HepG2 (cell line): ENCODE data around the gene RARS1. TPM values are rescaled to one million over a fixed set of nuclear protein-coding genes. Genes with fewer than 3 reads are reported as not detected.

Source experiments
- ATAC-seq: fragments of 200-7000 bp; cut with Tn5 transposase; 3 replicates; pipeline ENCODE4 v1.9.1; 2020; ENCODE audit warnings: mild to moderate bottlenecking, moderate library complexity
- BruUV-seq: library from RNA; stranded (reverse); fragments of 400-500 nt; replicated peaks from 2 replicates; lab custom pipeline; 2021; lab: Mats Ljungman, UMichigan
- CTCF ChIA-PET: fragments of 300-600 bp; formaldehyde crosslinking; extraction: SDS; loops from one replicate; lab custom pipeline; 2021; ENCODE audit warnings: low total read pairs, inconsistent platforms, low intra/inter-chr PET ratio; lab: Yijun Ruan, JAX
- POLR2A ChIA-PET: fragments of 350-600 bp; sonication (Branson Sonifier 250); formaldehyde crosslinking; loops from one replicate; lab custom pipeline; 2020; ENCODE audit warnings: antibody characterized with exemption, inconsistent platforms; lab: Yijun Ruan, JAX
- DNase-seq: peaks from one replicate; pipeline ENCODE4 v3.0.0-alpha.2; 2015; ENCODE audit warnings: low spot score
- FAIRE-seq: peaks from 3 replicates; lab custom pipeline; 2011; peaks lifted over from hg19 to GRCh38; lab: Jason Lieb, UNC
- H2AFZ ChIP-seq: one replicate; pipeline ENCODE4 v1.6.1; 2011; ENCODE audit warnings: low read length, inconsistent platforms
- H3K27ac ChIP-seq: fragments of 300-600 bp; 3 replicates; pipeline ENCODE4 v1.8.0; 2011; ENCODE audit warnings: mixed run types, mild to moderate bottlenecking, mixed read lengths, low read length, inconsistent platforms; ENCODE audit not compliant: insufficient read depth; ENCODE audit errors: extremely low read length
- H3K27me3 ChIP-seq, 2 experiments: fragments of 200-600 bp in 1 of 2; 2 replicates in 1 of 2; 3 replicates in 1 of 2; pipeline versions ENCODE4 v1.6.0 to v1.8.0; 2011; ENCODE audit warnings: low read length in 2 of 2, mild to moderate bottlenecking in 2 of 2, moderate library complexity in 2 of 2, inconsistent platforms in 1 of 2; ENCODE audit not compliant: insufficient read depth in 2 of 2, control insufficient read depth in 1 of 2
- H3K36me3 ChIP-seq, 2 experiments: fragments of 200-600 bp in 1 of 2; replicated peaks in 1 of 2; 2 replicates in 1 of 2; 3 replicates in 1 of 2; pipeline versions ENCODE4 v1.5.1 to v1.8.0; 2011; ENCODE audit warnings: low read length in 2 of 2, inconsistent platforms in 1 of 2; ENCODE audit not compliant: insufficient read depth in 2 of 2, control insufficient read depth in 1 of 2
- H3K4me1 ChIP-seq: 2 replicates; pipeline ENCODE4 v1.5.1; 2012; ENCODE audit warnings: low read length, inconsistent platforms; ENCODE audit not compliant: insufficient read depth
- H3K4me2 ChIP-seq: 2 replicates; pipeline ENCODE4 v1.6.0; 2011; ENCODE audit warnings: low read depth, low read length, inconsistent platforms
- H3K4me3 ChIP-seq, 3 experiments: fragments of 200-600 bp in 1 of 3; sonication (generic), shearing (Covaris generic) in 1 of 3; replicated peaks in 1 of 3; 2 replicates each; pipeline ENCODE4 v1.5.1; 2011 to 2016; ENCODE audit warnings: low read length in 3 of 3, inconsistent platforms in 2 of 3, low read depth in 2 of 3, mild to moderate bottlenecking in 2 of 3, control low read depth in 1 of 3, mixed read lengths in 1 of 3; ENCODE audit not compliant: insufficient read depth in 1 of 3
- H3K79me2 ChIP-seq: one replicate; pipeline ENCODE4 v1.6.1; 2011; ENCODE audit warnings: low read length, inconsistent platforms; ENCODE audit not compliant: insufficient read depth
- H3K9ac ChIP-seq: 2 replicates; pipeline ENCODE4 v1.6.0; 2011; ENCODE audit warnings: mild to moderate bottlenecking, low read depth, low read length, inconsistent platforms; ENCODE audit not compliant: insufficient read depth
- H3K9me3 ChIP-seq: 2 replicates; pipeline ENCODE4 v1.5.1; 2012; ENCODE audit warnings: mild to moderate bottlenecking, low read length
- H4K20me1 ChIP-seq: 2 replicates; pipeline ENCODE4 v1.6.0; 2011; ENCODE audit warnings: inconsistent platforms, mild to moderate bottlenecking, low read length, moderate library complexity; ENCODE audit not compliant: insufficient read depth
- ARID4A ChIP-seq: sonication (generic); formaldehyde crosslinking; IDR thresholded peaks from 2 replicates; pipeline ENCODE4 v1.5.0; 2020; ENCODE audit warnings: mild to moderate bottlenecking, missing genetic modification reagents, borderline replicate concordance
- ATF7 ChIP-seq, 2 experiments: fragments of 450-650 bp in 1 of 2; sonication (generic) in 1 of 2; formaldehyde crosslinking in 1 of 2; IDR thresholded peaks; 2 replicates each; pipeline versions ENCODE4 v1.4.0 to v1.6.1; 2016 to 2020; ENCODE audit warnings: antibody characterized with exemption in 1 of 2, mild to moderate bottlenecking in 1 of 2, missing genetic modification reagents in 1 of 2
- GPBP1L1 ChIP-seq: sonication (generic); formaldehyde crosslinking; IDR thresholded peaks from 2 replicates; pipeline ENCODE4 v1.5.0; 2020; ENCODE audit warnings: mild to moderate bottlenecking, missing genetic modification reagents
- KDM2A ChIP-seq: sonication (generic); formaldehyde crosslinking; IDR thresholded peaks from 2 replicates; pipeline ENCODE4 v1.4.0; 2020; ENCODE audit warnings: low read depth, missing genetic modification reagents, borderline replicate concordance
- KMT2B ChIP-seq: IDR thresholded peaks from 2 replicates; pipeline ENCODE4 v1.6.1; 2016; ENCODE audit warnings: missing genetic modification reagents, missing compliant biosample characterization
- REPIN1 ChIP-seq: sonication (generic); formaldehyde crosslinking; IDR thresholded peaks from 2 replicates; pipeline ENCODE4 v1.8.0; 2022; ENCODE audit warnings: missing genetic modification reagents, low read depth, mild to moderate bottlenecking, borderline replicate concordance
- TCF12 ChIP-seq, 2 experiments: fragments of 450-650 bp in 1 of 2; sonication (generic) in 1 of 2; formaldehyde crosslinking in 1 of 2; IDR thresholded peaks; 2 replicates each; pipeline versions ENCODE4 v1.6.1 to v1.8.0; 2017 to 2022; ENCODE audit warnings: antibody characterized with exemption in 1 of 2, mild to moderate bottlenecking in 1 of 2, missing genetic modification reagents in 1 of 2, moderate library complexity in 1 of 2
- ZBTB10 ChIP-seq: sonication (generic); formaldehyde crosslinking; IDR thresholded peaks from 2 replicates; pipeline ENCODE4 v1.4.0; 2020; ENCODE audit warnings: missing genetic modification reagents, borderline replicate concordance
- ZNF33B ChIP-seq: sonication (generic); formaldehyde crosslinking; IDR thresholded peaks from 2 replicates; pipeline ENCODE4 v1.5.1; 2020; ENCODE audit warnings: mild to moderate bottlenecking, missing genetic modification reagents
- WGBS: methylation state at CpG from one replicate; pipeline ENCODE4 v1.1.6; 2017; ENCODE audit warnings: low lambda C conversion rate; 5-methylcytosine and 5-hydroxymethylcytosine counted together
- in situ Hi-C: cut with HindIII; loops from 2 replicates; pipeline ENCODE4 v1.10.0; 2017; ENCODE audit warnings: low pct_unique_long_range_greater_than_20kb; ENCODE audit not compliant: extremely low pct_ligation_motif_present
- intact Hi-C: fragments of 100-400 bp; cut with micrococcal nuclease; formaldehyde crosslinking; loops from one replicate; pipeline ENCODE4 v1.10.0; 2022; ENCODE audit not compliant: unreplicated experiment
- polyA plus RNA-seq, 8 experiments: library from polyadenylated mRNA; depleted of rRNA in 3 of 8; stranded (reverse) in 7 of 8; unstranded in 1 of 8; fragments of >200 nt; fragmentation: Illumina TruSeq in 4 of 8; extraction: Trizol in 4 of 8; gene quantifications; 2 replicates each; pipeline versions ENCODE4 v1.2.1 to v1.2.3, GENCODE V29; 2011 to 2016; ENCODE audit warnings: low read depth in 4 of 8, missing spikeins in 1 of 8, mixed read lengths in 1 of 8; ENCODE audit not compliant: insufficient read depth in 1 of 8
- total RNA-seq, 5 experiments: library from RNA; depleted of rRNA; stranded (reverse); fragments of >200 nt; fragmentation: Illumina TruSeq; extraction: Trizol; gene quantifications; 2 replicates each; pipeline ENCODE4 v1.2.3, GENCODE V29; 2016; ENCODE audit warnings: low read depth in 1 of 5

The RARS1 gene
- total and polyA plus RNA-seq, 2 of the 13 experiments (the other 11 are each of a cell fraction or from before 2014, with no cell fraction given) = 54.6 to 170 TPM

GRCh38 chr5:168449166-168449565, 37.1 kb upstream of the RARS1 start (continued):
- TF ChIP-seq ARID4A (CRISPR knock-in tag) (no peak), ATF7 (IDR thresholded peaks at IDR 0.05) (no peak), ATF7 (CRISPR knock-in tag; IDR thresholded peaks at IDR 0.05) (no peak), REPIN1 (CRISPR knock-in tag) (no peak)

- 98% methylated on average over 3 of the region's 3 CpGs for WGBS
- H3K4me3 ChIP-seq = no peak overlapping the region
- H3K79me2 ChIP-seq = no peaks in the 10 kb centered on the region
- intact Hi-C loops = no loop called here
- no peak overlapping the region for H2AFZ ChIP-seq
- BruUV-seq = no TSS peak
- no peaks in the 10 kb centered on the region for H4K20me1 ChIP-seq
- ATAC-seq (no peak), DNase-seq (no peak), FAIRE-seq (no peak)
- no peaks in the 10 kb centered on the region for H3K4me1 ChIP-seq
- no peak overlapping the region for H3K4me2 ChIP-seq
- H3K27ac ChIP-seq = no peak overlapping the region
- TF ChIP-seq KDM2A (CRISPR knock-in tag) (no peak), TCF12 (IDR thresholded peaks at IDR 0.05) (no peak), TCF12 (CRISPR knock-in tag; IDR thresholded peaks at IDR 0.05) (no peak), GPBP1L1 (CRISPR knock-in tag) (no peak), ZNF33B (no peak), KMT2B (CRISPR knock-in tag) (no peak), ZBTB10 (no peak)
- POLR2A ChIA-PET = no interaction called here
- CTCF ChIA-PET = no interaction called here
- H3K9me3 ChIP-seq = no peaks in the 10 kb centered on the region
- H3K36me3 ChIP-seq = peaks cover 11 to 18% of the 10 kb centered on the region in 2 experiments; a peak in 4 of 5 replicates
- H3K27me3 ChIP-seq = no peaks in the 10 kb centered on the region
- no peak overlapping the region for H3K9ac ChIP-seq
- in situ Hi-C loops = no loop called here
Observed at GRCh38 chr5:168451565-168451964, 34.7 kb upstream of the RARS1 start.
